Measurements from ENCODE around the gene C11orf16. TPM values are rescaled to one million over a fixed set of nuclear protein-coding genes. Genes with fewer than 3 reads are reported as not detected.

The C11orf16 gene
- total RNA-seq, 1 experiment from 2014 or later, result not detected

GRCh38 chr11:8905528-8906165 lies 27.1 kb downstream of the C11orf16 start (continued):
- TF ChIP-seq SIN3A (IDR thresholded peaks at IDR 0.05; ENCODE audit: low read depth) (no peak), ATF3 (IDR thresholded peaks at IDR 0.05) (no peak), RAD21 (IDR thresholded peaks at IDR 0.05; ENCODE audit: low read depth) (no peak), POLR2AphosphoS5 (IDR thresholded peaks at IDR 0.05; ENCODE audit: low read depth, low read length) (no peak), JUND (IDR thresholded peaks at IDR 0.05) (no peak), SRF (IDR thresholded peaks at IDR 0.05; ENCODE audit: low read depth) (no peak), POLR2A (IDR thresholded peaks at IDR 0.05; ENCODE audit: borderline replicate concordance, extremely low read depth, insufficient read depth, insufficient read length) (no peak)

- DNase-seq (ENCODE audit: low read depth, low spot score) (no peak), ATAC-seq (no peak)
- ChIA-PET POLR2A (no interaction called here), RAD21 (ENCODE audit: low non-redundant PET in 1 of 2, low total read pairs in 2 of 2, uncharacterized antibody in 2 of 2, unreplicated experiment in 2 of 2) (no interaction called here), CTCF (no interaction called here)
- BruUV-seq (replicated peaks), result no TSS peak
- H3K4me1 ChIP-seq (ENCODE audit: control insufficient read depth in 1 of 2, insufficient read depth in 2 of 2, low read length in 2 of 2), result no peaks in the 10 kb centered on the region
- peaks cover 0 to 12% of the 10 kb centered on the region in 2 experiments; a peak in 2 of 4 replicates for H3K9me3 ChIP-seq (ENCODE audit: control insufficient read depth in 1 of 2, insufficient read depth in 1 of 2, low read depth in 1 of 2, low read length in 2 of 2)
- H3K27me3 ChIP-seq (ENCODE audit: insufficient read depth, low read length), result no peaks in the 10 kb centered on the region
- H3K4me3 ChIP-seq (replicated peaks in 1 of 2; ENCODE audit: low read depth in 1 of 2, low read length in 2 of 2), result no peak overlapping the region
- H3K9me2 ChIP-seq (ENCODE audit: insufficient read depth), result no peaks in the 10 kb centered on the region
- H3K9ac ChIP-seq (ENCODE audit: low read length), result no peak overlapping the region
- no peak overlapping the region for H3K4me2 ChIP-seq (ENCODE audit: low read length)
- no peaks in the 10 kb centered on the region for H3K79me2 ChIP-seq (ENCODE audit: insufficient read depth, low read length)
- no peaks in the 10 kb centered on the region for H3K36me3 ChIP-seq (ENCODE audit: control insufficient read depth in 1 of 2, insufficient read depth in 2 of 2, low read length in 2 of 2)
- no peaks in the 10 kb centered on the region for H4K20me1 ChIP-seq (ENCODE audit: insufficient read depth)
- H3K27ac ChIP-seq (ENCODE audit: low read depth, low read length), result no peak overlapping the region
- H2AFZ ChIP-seq (ENCODE audit: low read depth, low read length, poor library complexity, severe bottlenecking), result no peak overlapping the region
- intact Hi-C loops (cut with micrococcal nuclease), result no loop called here
- TF ChIP-seq EZH2 (IDR thresholded peaks at IDR 0.05) (no peak), REST (IDR thresholded peaks at IDR 0.05; ENCODE audit: low read depth) (no peak), CTCF (IDR thresholded peaks at IDR 0.05 in 2 of 3, conservative IDR thresholded peaks at IDR 0.05 in 1 of 3; ENCODE audit: borderline replicate concordance in 1 of 3, insufficient read depth in 1 of 3, low read depth in 2 of 3, low read length in 2 of 3) (no peak), SRF (IDR thresholded peaks at IDR 0.05; ENCODE audit: low read depth) (no peak), EGR1 (IDR thresholded peaks at IDR 0.05; ENCODE audit: low read depth) (no peak), ELF1 (IDR thresholded peaks at IDR 0.05; ENCODE audit: borderline replicate concordance, low read depth) (no peak), ZNF274 (IDR thresholded peaks at IDR 0.05; ENCODE audit: low read depth, low read length) (no peak), YY1 (IDR thresholded peaks at IDR 0.05; ENCODE audit: extremely low read depth, insufficient replicate concordance, low read depth, low read length) (no peak), RAD21 (IDR thresholded peaks at IDR 0.05; ENCODE audit: low read depth) (no peak), EZH2phosphoT487 (IDR thresholded peaks at IDR 0.05; ENCODE audit: borderline replicate concordance) (no peak), POLR2AphosphoS5 (IDR thresholded peaks at IDR 0.05; ENCODE audit: low read depth, low read length) (no peak), CBX3 (IDR thresholded peaks at IDR 0.05; ENCODE audit: low read depth) (no peak), ZBTB33 (IDR thresholded peaks at IDR 0.05; ENCODE audit: extremely low read depth, insufficient replicate concordance, low read length) (no peak)
Observed at GRCh38 chr11:8899119-8899753, 33.5 kb downstream of the C11orf16 start.
